Right hindlimb (tissue), 1 donor: Measurements from ENCODE around the gene TAC4.

Source experiments
- DNase-seq: peaks from one replicate; pipeline ENCODE4 v3.0.0-alpha.2; 2018

TAC4 gene

DNA sequence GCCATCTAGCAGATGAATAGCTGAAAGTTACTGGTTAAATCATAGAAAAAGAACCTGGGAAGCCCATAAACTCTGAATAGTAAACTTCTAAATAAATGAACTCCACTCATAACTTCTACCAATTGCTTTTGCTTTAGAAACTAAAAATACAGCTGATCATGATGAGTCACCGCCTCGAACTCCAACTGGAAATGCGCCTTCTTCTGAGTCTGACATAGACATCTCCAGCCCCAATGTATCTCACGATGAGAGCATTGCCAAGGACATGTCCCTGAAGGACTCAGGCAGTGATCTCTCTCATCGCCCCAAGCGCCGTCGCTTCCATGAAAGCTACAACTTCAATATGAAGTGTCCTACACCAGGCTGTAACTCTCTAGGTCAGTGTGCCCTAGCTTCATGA is 49.7 kb downstream of the TAC4 start:
- no peak for DNase-seq

DNA sequence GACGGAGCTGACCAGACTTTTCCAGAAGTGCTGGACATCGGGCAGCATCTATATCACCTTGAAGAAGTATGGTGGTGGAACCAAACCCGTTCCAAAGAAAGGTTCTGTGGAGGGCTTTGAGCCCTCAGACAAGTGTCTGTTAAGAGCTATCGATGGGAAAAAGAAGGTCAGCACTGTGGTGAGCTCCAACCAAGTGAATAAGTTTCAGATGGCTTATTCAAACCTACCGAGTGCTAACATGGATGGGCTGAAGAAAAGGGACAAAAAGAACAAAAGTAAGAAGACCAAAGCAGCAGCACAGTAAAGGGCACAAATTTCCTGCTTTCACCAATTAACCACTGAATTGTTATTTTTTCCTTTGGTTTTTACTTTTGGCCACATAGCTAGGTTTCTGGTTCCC is 52.5 kb downstream of the TAC4 start:
- DNase-seq = no peak

DNA sequence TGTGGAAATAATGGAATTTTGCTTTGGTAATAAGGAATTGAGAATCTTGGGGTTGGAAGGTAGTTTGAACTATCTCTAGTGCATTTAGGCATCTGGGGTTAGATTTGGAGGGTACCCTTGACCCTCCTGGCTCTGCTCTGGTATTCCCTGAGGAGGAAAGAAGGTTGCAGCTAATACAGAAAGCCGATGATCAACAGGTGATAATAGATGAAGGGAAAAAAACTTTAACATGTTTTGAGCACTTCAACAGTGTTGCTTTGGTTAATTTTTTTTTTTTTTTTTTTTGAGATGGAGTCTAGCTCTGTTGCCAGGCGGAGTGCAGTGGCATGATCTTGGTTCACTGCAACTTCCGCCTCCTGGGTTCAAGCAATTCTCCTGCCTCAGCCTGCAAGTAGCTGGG is 54.6 kb downstream of the TAC4 start:
- DNase-seq = no peak

- DNase-seq = no peak
Observed at GRCh38 chr17:49789243-49789578, 58.7 kb downstream of the TAC4 start.

DNA sequence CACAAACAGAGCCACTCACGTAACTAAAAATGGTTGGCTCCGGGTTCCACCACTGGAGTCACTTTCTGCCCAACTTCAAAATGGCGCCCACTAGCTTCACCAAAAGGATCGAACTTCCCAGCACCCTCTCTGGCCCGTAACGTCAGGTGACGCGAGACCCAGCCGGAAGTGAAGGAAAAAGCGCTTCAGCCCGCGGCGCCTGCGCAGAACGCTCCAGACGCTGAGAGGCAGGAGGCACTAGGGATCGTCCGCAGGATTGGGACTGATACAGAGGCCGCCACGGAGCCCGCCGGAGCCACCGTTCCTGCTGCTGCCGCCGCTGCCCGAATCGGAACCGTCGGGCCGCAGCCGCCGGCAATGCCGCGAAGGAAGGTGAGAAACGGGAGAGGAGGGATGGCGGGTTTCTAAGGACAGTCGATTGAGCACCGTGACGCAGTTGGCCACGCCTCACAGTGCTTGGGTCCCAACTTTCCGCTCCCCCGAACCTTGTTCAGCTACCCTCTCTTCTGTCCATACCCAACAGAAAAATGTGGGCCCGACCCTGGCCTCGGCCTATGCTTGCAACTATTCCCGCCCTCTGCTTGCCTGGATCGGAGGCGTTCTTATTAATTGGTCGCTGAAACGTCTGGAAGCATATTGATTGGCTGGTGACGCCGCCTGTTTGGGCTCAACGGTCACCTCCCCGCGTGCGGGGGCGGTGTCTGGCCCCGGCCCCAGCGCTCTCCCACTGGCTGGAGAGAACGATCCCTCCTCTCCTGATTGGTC is 59.2 kb downstream of the TAC4 start, which contains the start of gene KAT7:
TSS of gene KAT7 (plus strand) at position 204 of the 765 bp plus-strand sequence. CDS start at position 358, 154 bp downstream.
- peak; percentile 100 for DNase-seq
